HepG2 (cell line): Measurements from ENCODE around the gene ISCA2. TPM values are rescaled to one million over a fixed set of nuclear protein-coding genes. Genes with fewer than 3 reads are reported as not detected.

ENCODE experiments used
- AKAP8 ChIP-seq: sonication (generic); formaldehyde crosslinking; IDR thresholded peaks from 2 replicates; pipeline ENCODE4 v1.5.1; 2020; ENCODE audit warnings: mild to moderate bottlenecking, missing genetic modification reagents
- ARHGAP35 ChIP-seq: sonication (generic); formaldehyde crosslinking; IDR thresholded peaks from 2 replicates; pipeline ENCODE4 v1.9.0; 2022; ENCODE audit warnings: mild to moderate bottlenecking, inconsistent platforms, moderate library complexity, missing genetic modification reagents, borderline replicate concordance
- CBFB ChIP-seq: sonication (generic); formaldehyde crosslinking; IDR thresholded peaks from 2 replicates; pipeline ENCODE4 v1.4.0; 2020; ENCODE audit warnings: missing genetic modification reagents
- CBX2 ChIP-seq, 2 experiments: fragments of 200-600 bp in 1 of 2; sonication (generic); formaldehyde crosslinking in 1 of 2; IDR thresholded peaks; 2 replicates each; pipeline versions ENCODE4 v1.7.0 to v1.8.1; 2018 to 2022; ENCODE audit warnings: low read depth in 2 of 2, low read length in 1 of 2, mild to moderate bottlenecking in 1 of 2, missing genetic modification reagents in 1 of 2
- GFI1 ChIP-seq: sonication (generic); formaldehyde crosslinking; IDR thresholded peaks from 2 replicates; pipeline ENCODE4 v1.5.0; 2020; ENCODE audit warnings: missing genetic modification reagents, mild to moderate bottlenecking, borderline replicate concordance
- HNRNPH1 ChIP-seq: fragments of 200-400 bp; formaldehyde crosslinking; optimal IDR thresholded peaks from 2 replicates; pipeline ENCODE3; 2017; ENCODE audit warnings: mild to moderate bottlenecking, low read depth, low read length
- RNF2 ChIP-seq: fragments of 450-650 bp; conservative IDR thresholded peaks from 2 replicates; pipeline ENCODE4 v1.6.1; 2016; ENCODE audit warnings: low read depth
- SMARCE1 ChIP-seq: fragments of 450-650 bp; IDR thresholded peaks from 2 replicates; pipeline ENCODE4 v1.6.1; 2017; ENCODE audit warnings: borderline replicate concordance
- SSRP1 ChIP-seq: IDR thresholded peaks from 2 replicates; pipeline ENCODE4 v1.6.1; 2016; ENCODE audit warnings: control low read depth
- TP53 ChIP-seq: sonication (generic); formaldehyde crosslinking; conservative IDR thresholded peaks from 2 replicates; pipeline ENCODE4 v1.4.0; 2020; ENCODE audit warnings: missing genetic modification reagents
- ZBTB7B ChIP-seq: sonication (generic); formaldehyde crosslinking; IDR thresholded peaks from 2 replicates; pipeline ENCODE4 v1.4.0; 2020; ENCODE audit warnings: missing genetic modification reagents
- ZNF121 ChIP-seq: sonication (generic); formaldehyde crosslinking; IDR thresholded peaks from 2 replicates; pipeline ENCODE4 v1.5.0; 2020; ENCODE audit warnings: mild to moderate bottlenecking, missing genetic modification reagents
- ZNF274 ChIP-seq: sonication (generic); formaldehyde crosslinking; IDR thresholded peaks from 2 replicates; pipeline ENCODE4 v1.5.1; 2020; ENCODE audit warnings: mild to moderate bottlenecking, missing genetic modification reagents
- ZNF446 ChIP-seq: sonication (generic); formaldehyde crosslinking; IDR thresholded peaks from 2 replicates; pipeline ENCODE4 v1.5.0; 2020; ENCODE audit warnings: mild to moderate bottlenecking, missing genetic modification reagents
- ZNF670 ChIP-seq: sonication (generic); formaldehyde crosslinking; IDR thresholded peaks from 2 replicates; pipeline ENCODE4 v1.8.0; 2022; ENCODE audit warnings: mild to moderate bottlenecking, missing genetic modification reagents, borderline replicate concordance
- ZSCAN20 ChIP-seq: sonication (generic); formaldehyde crosslinking; IDR thresholded peaks from 2 replicates; pipeline ENCODE4 v1.4.0; 2020; ENCODE audit warnings: missing genetic modification reagents, mild to moderate bottlenecking, borderline replicate concordance
- polyA plus RNA-seq, 8 experiments: library from polyadenylated mRNA; depleted of rRNA in 3 of 8; stranded (reverse) in 7 of 8; unstranded in 1 of 8; fragments of >200 nt; fragmentation: Illumina TruSeq in 4 of 8; extraction: Trizol in 4 of 8; gene quantifications; 2 replicates each; pipeline versions ENCODE4 v1.2.1 to v1.2.3, GENCODE V29; 2011 to 2016; ENCODE audit warnings: low read depth in 4 of 8, missing spikeins in 1 of 8, mixed read lengths in 1 of 8; ENCODE audit not compliant: insufficient read depth in 1 of 8
- total RNA-seq, 5 experiments: library from RNA; depleted of rRNA; stranded (reverse); fragments of >200 nt; fragmentation: Illumina TruSeq; extraction: Trizol; gene quantifications; 2 replicates each; pipeline ENCODE4 v1.2.3, GENCODE V29; 2016; ENCODE audit warnings: low read depth in 1 of 5
- TF ChIP-seq, protein P1 (sequence below): sonication (generic); formaldehyde crosslinking; IDR thresholded peaks from 2 replicates; pipeline ENCODE4 v1.4.0; 2020; ENCODE audit warnings: missing genetic modification reagents
- TF ChIP-seq, protein P2 (sequence below): sonication (generic); formaldehyde crosslinking; IDR thresholded peaks from 2 replicates; pipeline ENCODE4 v1.5.0; 2020; ENCODE audit warnings: missing genetic modification reagents, mild to moderate bottlenecking, borderline replicate concordance
- TF ChIP-seq, protein P3 (sequence below): sonication (generic); formaldehyde crosslinking; IDR thresholded peaks from 2 replicates; pipeline ENCODE4 v1.4.0; 2020; ENCODE audit warnings: mild to moderate bottlenecking, missing genetic modification reagents
- TF ChIP-seq, protein P4 (sequence below): IDR thresholded peaks from 2 replicates; pipeline ENCODE4 v1.6.1; 2012; ENCODE audit warnings: low read depth, low read length, improper control_type of control experiment
- TF ChIP-seq, protein P5 (sequence below): sonication (generic); formaldehyde crosslinking; IDR thresholded peaks from 2 replicates; pipeline ENCODE4 v1.8.1; 2023; ENCODE audit warnings: missing genetic modification reagents, mild to moderate bottlenecking, borderline replicate concordance
- TF ChIP-seq, protein P6 (sequence below): sonication (generic); formaldehyde crosslinking; IDR thresholded peaks from 2 replicates; pipeline ENCODE4 v1.8.0; 2022; ENCODE audit warnings: missing genetic modification reagents, low read depth, mild to moderate bottlenecking, borderline replicate concordance
- TF ChIP-seq, protein P7 (sequence below): IDR thresholded peaks from 2 replicates; pipeline ENCODE4 v1.6.1; 2016; ENCODE audit warnings: low read depth, borderline replicate concordance

ISCA2 gene
- total and polyA plus RNA-seq, 2 of the 13 experiments (the other 11 are each of a cell fraction or from before 2014, with no cell fraction given): 32.1 to 43.4 TPM

DNA sequence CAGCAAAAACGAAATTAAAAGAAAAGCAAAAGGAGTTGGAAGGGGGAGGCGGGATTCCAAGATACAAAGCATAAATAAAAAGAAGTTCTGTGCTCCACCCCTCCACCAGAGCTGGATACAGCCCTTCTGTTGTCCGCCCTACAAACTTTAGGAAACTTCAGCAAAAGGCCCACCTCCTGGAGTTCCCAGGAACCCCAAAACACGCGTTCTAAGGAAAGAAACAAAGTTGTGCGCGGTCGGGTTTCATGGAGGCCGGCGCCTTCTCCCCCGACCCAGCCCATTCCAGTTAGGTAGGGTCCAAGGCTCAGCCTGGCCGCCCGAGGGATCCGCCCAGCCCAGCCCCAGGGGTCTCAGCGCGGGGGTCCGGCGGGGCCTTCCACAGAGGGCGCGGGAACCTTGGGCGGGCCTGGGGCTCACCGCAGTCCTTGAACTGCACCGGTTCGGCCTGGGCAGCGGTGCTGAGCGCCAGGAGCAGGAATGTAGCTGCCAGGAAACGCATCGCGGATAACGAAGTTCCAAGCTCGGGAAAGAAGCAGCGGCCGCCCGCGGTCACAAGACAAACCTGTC lies 706 bp upstream of the ISCA2 start, which contains the start of gene NPC2 (continued):
- TF ChIP-seq HNRNPH1: no peak
- TF ChIP-seq, protein P1, sequence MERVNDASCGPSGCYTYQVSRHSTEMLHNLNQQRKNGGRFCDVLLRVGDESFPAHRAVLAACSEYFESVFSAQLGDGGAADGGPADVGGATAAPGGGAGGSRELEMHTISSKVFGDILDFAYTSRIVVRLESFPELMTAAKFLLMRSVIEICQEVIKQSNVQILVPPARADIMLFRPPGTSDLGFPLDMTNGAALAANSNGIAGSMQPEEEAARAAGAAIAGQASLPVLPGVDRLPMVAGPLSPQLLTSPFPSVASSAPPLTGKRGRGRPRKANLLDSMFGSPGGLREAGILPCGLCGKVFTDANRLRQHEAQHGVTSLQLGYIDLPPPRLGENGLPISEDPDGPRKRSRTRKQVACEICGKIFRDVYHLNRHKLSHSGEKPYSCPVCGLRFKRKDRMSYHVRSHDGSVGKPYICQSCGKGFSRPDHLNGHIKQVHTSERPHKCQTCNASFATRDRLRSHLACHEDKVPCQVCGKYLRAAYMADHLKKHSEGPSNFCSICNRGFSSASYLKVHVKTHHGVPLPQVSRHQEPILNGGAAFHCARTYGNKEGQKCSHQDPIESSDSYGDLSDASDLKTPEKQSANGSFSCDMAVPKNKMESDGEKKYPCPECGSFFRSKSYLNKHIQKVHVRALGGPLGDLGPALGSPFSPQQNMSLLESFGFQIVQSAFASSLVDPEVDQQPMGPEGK: no peak
- TF ChIP-seq, protein P2, sequence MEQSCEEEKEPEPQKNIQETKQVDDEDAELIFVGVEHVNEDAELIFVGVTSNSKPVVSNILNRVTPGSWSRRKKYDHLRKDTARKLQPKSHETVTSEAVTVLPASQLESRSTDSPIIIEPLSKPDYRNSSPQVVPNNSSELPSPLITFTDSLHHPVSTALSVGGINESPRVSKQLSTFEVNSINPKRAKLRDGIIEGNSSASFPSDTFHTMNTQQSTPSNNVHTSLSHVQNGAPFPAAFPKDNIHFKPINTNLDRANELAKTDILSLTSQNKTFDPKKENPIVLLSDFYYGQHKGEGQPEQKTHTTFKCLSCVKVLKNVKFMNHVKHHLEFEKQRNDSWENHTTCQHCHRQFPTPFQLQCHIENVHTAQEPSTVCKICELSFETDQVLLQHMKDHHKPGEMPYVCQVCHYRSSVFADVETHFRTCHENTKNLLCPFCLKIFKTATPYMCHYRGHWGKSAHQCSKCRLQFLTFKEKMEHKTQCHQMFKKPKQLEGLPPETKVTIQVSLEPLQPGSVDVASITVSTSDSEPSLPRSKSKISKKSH: no peak
- TF ChIP-seq ARHGAP35: 0 out of 2 replicates have a peak, but pooled peaks have one; percentile 42
- peak; percentile 92 for TF ChIP-seq ZBTB7B (CRISPR knock-in tag)
- TF ChIP-seq GFI1: peak; percentile 28; the same call in 1 of the 2 replicates
- no peak for TF ChIP-seq CBFB
- TF ChIP-seq, protein P3, sequence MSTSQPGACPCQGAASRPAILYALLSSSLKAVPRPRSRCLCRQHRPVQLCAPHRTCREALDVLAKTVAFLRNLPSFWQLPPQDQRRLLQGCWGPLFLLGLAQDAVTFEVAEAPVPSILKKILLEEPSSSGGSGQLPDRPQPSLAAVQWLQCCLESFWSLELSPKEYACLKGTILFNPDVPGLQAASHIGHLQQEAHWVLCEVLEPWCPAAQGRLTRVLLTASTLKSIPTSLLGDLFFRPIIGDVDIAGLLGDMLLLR: peak; percentile 56; the same call in 1 of the 2 replicates
- TF ChIP-seq SSRP1 (CRISPR knock-in tag): no peak
- TF ChIP-seq AKAP8 (CRISPR knock-in tag): no peak
- 0 out of 2 replicates have a peak, but pooled peaks have one; percentile 50 for TF ChIP-seq ZNF446 (CRISPR knock-in tag)
- no peak for TF ChIP-seq TP53
- TF ChIP-seq, protein P4, sequence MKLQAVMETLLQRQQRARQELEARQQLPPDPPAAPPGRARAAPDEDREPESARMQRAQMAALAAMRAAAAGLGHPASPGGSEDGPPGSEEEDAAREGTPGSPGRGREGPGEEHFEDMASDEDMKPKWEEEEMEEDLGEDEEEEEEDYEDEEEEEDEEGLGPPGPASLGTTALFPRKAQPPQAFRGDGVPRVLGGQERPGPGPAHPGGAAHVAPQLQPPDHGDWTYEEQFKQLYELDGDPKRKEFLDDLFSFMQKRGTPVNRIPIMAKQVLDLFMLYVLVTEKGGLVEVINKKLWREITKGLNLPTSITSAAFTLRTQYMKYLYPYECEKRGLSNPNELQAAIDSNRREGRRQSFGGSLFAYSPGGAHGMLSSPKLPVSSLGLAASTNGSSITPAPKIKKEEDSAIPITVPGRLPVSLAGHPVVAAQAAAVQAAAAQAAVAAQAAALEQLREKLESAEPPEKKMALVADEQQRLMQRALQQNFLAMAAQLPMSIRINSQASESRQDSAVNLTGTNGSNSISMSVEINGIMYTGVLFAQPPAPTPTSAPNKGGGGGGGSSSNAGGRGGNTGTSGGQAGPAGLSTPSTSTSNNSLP: no peak
- no peak for TF ChIP-seq CBX2 (IDR thresholded peaks at IDR 0.05; ENCODE audit: low read depth, low read length)
- TF ChIP-seq CBX2 (CRISPR knock-in tag; IDR thresholded peaks at IDR 0.05; ENCODE audit: low read depth): 0 out of 2 replicates have a peak, but pooled peaks have one; percentile 43
- TF ChIP-seq, protein P5, sequence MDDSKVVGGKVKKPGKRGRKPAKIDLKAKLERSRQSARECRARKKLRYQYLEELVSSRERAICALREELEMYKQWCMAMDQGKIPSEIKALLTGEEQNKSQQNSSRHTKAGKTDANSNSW (CRISPR knock-in tag): 0 out of 2 replicates have a peak, but pooled peaks have one; percentile 61
- TF ChIP-seq RNF2: no peak
- 0 out of 2 replicates have a peak, but pooled peaks have one; percentile 22 for TF ChIP-seq ZNF670 (CRISPR knock-in tag)
- no peak for TF ChIP-seq SMARCE1
- peak; percentile 76; the same call in 1 of the 2 replicates for TF ChIP-seq ZNF274 (CRISPR knock-in tag)
- no peak for TF ChIP-seq ZNF121
- TF ChIP-seq, protein P6, sequence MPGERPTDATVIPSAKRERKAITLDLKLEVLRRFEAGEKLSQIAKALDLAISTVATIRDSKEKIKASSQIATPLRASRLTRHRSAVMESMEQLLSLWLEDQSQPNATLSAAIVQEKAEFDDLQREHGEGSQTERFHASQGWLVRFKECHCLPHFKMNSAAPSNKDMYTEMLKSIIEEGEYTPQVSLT (CRISPR knock-in tag): no peak
- TF ChIP-seq ZSCAN20: no peak; the same call in 1 of the 2 replicates
- TF ChIP-seq, protein P7, sequence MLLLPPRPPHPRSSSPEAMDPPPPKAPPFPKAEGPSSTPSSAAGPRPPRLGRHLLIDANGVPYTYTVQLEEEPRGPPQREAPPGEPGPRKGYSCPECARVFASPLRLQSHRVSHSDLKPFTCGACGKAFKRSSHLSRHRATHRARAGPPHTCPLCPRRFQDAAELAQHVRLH (CRISPR knock-in tag): peak; percentile 69; the same call in 1 of the 2 replicates
